Measurements from ENCODE around the gene POLR2M. TPM values are rescaled to one million over a fixed set of nuclear protein-coding genes. Genes with fewer than 3 reads are reported as not detected.
A peak's percentile ranks its signal among the peaks of the same experiment; 100 is the strongest.

The POLR2M gene
- total and polyA plus RNA-seq, 3 donors from 2014 or later = 33.3 to 97.7 (median 87.2) TPM

DNA sequence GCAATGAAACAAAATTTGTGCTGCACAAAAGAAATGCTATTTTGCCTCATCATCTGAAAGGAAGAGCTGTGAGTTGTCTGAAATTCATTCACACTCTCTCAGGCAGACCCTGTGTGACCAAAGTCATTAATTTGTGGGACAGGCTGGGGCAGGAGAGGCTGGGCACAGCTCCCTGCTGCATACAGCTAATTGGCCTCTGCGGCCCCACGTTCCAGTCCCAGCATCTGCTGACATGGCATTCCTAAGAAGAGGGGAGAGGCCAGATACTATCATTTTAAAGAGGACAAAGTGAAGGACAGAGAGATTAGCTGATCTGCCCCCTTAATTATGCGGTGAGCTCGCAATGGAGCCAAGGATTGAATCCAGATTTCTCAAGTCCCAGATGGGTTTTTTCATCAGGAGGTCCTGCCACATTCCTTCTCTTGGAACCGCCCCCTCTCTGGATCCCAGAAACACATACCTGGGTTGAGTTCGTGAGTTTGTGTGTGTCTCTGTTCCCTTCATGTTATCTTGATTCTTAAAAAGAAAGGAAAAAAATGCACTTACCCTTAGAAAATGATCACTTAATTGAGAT is 25.1 kb downstream of the POLR2M start:
- intact Hi-C loops (cut with DNase I; ENCODE audit: low total_unique reads) = loop anchor here (5.0 kb wide), 1 partner anchor 164 kb away; no protein-coding TSS in a partner anchor
- no peak for TF ChIP-seq POLR2A (IDR thresholded peaks at IDR 0.05)
- TF ChIP-seq, protein P1, sequence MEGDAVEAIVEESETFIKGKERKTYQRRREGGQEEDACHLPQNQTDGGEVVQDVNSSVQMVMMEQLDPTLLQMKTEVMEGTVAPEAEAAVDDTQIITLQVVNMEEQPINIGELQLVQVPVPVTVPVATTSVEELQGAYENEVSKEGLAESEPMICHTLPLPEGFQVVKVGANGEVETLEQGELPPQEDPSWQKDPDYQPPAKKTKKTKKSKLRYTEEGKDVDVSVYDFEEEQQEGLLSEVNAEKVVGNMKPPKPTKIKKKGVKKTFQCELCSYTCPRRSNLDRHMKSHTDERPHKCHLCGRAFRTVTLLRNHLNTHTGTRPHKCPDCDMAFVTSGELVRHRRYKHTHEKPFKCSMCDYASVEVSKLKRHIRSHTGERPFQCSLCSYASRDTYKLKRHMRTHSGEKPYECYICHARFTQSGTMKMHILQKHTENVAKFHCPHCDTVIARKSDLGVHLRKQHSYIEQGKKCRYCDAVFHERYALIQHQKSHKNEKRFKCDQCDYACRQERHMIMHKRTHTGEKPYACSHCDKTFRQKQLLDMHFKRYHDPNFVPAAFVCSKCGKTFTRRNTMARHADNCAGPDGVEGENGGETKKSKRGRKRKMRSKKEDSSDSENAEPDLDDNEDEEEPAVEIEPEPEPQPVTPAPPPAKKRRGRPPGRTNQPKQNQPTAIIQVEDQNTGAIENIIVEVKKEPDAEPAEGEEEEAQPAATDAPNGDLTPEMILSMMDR (IDR thresholded peaks at IDR 0.05) = no peak
- WGBS, 2 donors = 73 to 78% methylated on average over 6 of the region's 6 CpGs
- DNase-seq = no peak
- H3K27ac ChIP-seq = no peak overlapping the region
- H3K9me3 ChIP-seq = no peaks in the 10 kb centered on the region
- no peak overlapping the region for H3K4me3 ChIP-seq
- no peaks in the 10 kb centered on the region for H3K36me3 ChIP-seq (ENCODE audit: low read depth, missing control alignments)
- no peaks in the 10 kb centered on the region for H3K27me3 ChIP-seq
- no peaks in the 10 kb centered on the region for H3K4me1 ChIP-seq

GRCh38 chr15:57732526-57733331 is 26.2 kb downstream of the POLR2M start:
- intact Hi-C loops (cut with DNase I; ENCODE audit: low total_unique reads) = loop anchor here (5.0 kb wide), 1 partner anchor 165 kb away; no protein-coding TSS in a partner anchor
- H3K27ac ChIP-seq = no peak overlapping the region
- no peaks in the 10 kb centered on the region for H3K9me3 ChIP-seq
- WGBS, 2 donors = 45% methylated on average over 12 of the region's 12 CpGs
- TF ChIP-seq, protein P1 (IDR thresholded peaks at IDR 0.05) = peak; percentile 71 to 83 (median 73)
- no peak for TF ChIP-seq POLR2A (IDR thresholded peaks at IDR 0.05)
- H3K36me3 ChIP-seq (ENCODE audit: low read depth, missing control alignments) = no peaks in the 10 kb centered on the region
- H3K4me3 ChIP-seq = no peak overlapping the region
- peak; percentile 79 for DNase-seq
- no peaks in the 10 kb centered on the region for H3K4me1 ChIP-seq
- H3K27me3 ChIP-seq = no peaks in the 10 kb centered on the region

GRCh38 chr15:57734860-57735259 is 28.3 kb downstream of the POLR2M start:
- DNase-seq = no peak
- Histone ChIP-seq H3K4me1 (no peaks in the 10 kb centered on the region), H3K36me3 (ENCODE audit: low read depth, missing control alignments) (no peaks in the 10 kb centered on the region), H3K4me3 (no peak overlapping the region), H3K27me3 (no peaks in the 10 kb centered on the region), H3K27ac (no peak overlapping the region), H3K9me3 (no peaks in the 10 kb centered on the region)
- TF ChIP-seq, protein P1 (IDR thresholded peaks at IDR 0.05) = no peak
- TF ChIP-seq POLR2A (IDR thresholded peaks at IDR 0.05) = no peak
- intact Hi-C loops (cut with DNase I; ENCODE audit: low total_unique reads) = loop anchor here (5.0 kb wide), 1 partner anchor 168 kb away; no protein-coding TSS in a partner anchor
- 64 to 73% methylated on average over 2 of the region's 2 CpGs for WGBS, 2 donors

- Histone ChIP-seq H3K4me1 (no peaks in the 10 kb centered on the region), H3K9me3 (no peaks in the 10 kb centered on the region), H3K27ac (no peak overlapping the region), H3K36me3 (ENCODE audit: low read depth, missing control alignments) (no peaks in the 10 kb centered on the region), H3K27me3 (no peaks in the 10 kb centered on the region), H3K4me3 (no peak overlapping the region)
- intact Hi-C loops (cut with DNase I; ENCODE audit: low total_unique reads) = no loop called here
- no peak for DNase-seq
- 55 to 68% methylated on average over 8 of the region's 8 CpGs for WGBS, 2 donors
- TF ChIP-seq, protein P1 (IDR thresholded peaks at IDR 0.05) = no peak
Observed at GRCh38 chr15:57735431-57735830, 28.9 kb downstream of the POLR2M start.
